Measurements from ENCODE around the gene CCL1.
"Not testable (repeated sequence)": the region's sequence is repeated elsewhere in the genome, so short reads cannot be mapped to it uniquely, and the experiment has no call there.

CCL1 gene

GRCh38 chr17:34349751-34350150 is 13.3 kb downstream of the CCL1 start:
- H4K20me1 ChIP-seq: no peaks in the 10 kb centered on the region
- H3K27me3 ChIP-seq: no peaks in the 10 kb centered on the region
- no peaks in the 10 kb centered on the region for H3K36me3 ChIP-seq
- H3K4me1 ChIP-seq: no peaks in the 10 kb centered on the region
- no peak overlapping the region for H3K9ac ChIP-seq
- H3K4me3 ChIP-seq: no peak overlapping the region
- no peak overlapping the region for H3K4me2 ChIP-seq
- H3K9me3 ChIP-seq: no peaks in the 10 kb centered on the region
- no peak for TF ChIP-seq Cebpa-rat (IDR thresholded peaks at IDR 0.05)
- no peak overlapping the region for H3K27ac ChIP-seq

GRCh38 chr17:34347063-34347462 is 16.0 kb downstream of the CCL1 start:
- TF ChIP-seq Cebpa-rat (IDR thresholded peaks at IDR 0.05): no peak
- H3K9ac ChIP-seq: no peak overlapping the region
- H3K27ac ChIP-seq: no peak overlapping the region
- no peak overlapping the region for H3K4me2 ChIP-seq
- H3K9me3 ChIP-seq: no peaks in the 10 kb centered on the region
- H3K4me1 ChIP-seq: no peaks in the 10 kb centered on the region
- no peaks in the 10 kb centered on the region for H3K27me3 ChIP-seq
- H3K4me3 ChIP-seq: no peak overlapping the region
- no peaks in the 10 kb centered on the region for H4K20me1 ChIP-seq
- no peaks in the 10 kb centered on the region for H3K36me3 ChIP-seq

- no peak for TF ChIP-seq Cebpa-rat (IDR thresholded peaks at IDR 0.05)
- Histone ChIP-seq H4K20me1 (no peaks in the 10 kb centered on the region), H3K9ac (no peak overlapping the region), H3K4me1 (peaks cover 8% of the 10 kb centered on the region; the same call in 1 of the 2 replicates), H3K4me2 (no peak overlapping the region), H3K9me3 (no peaks in the 10 kb centered on the region), H3K36me3 (no peaks in the 10 kb centered on the region), H3K27ac (no peak overlapping the region), H3K27me3 (no peaks in the 10 kb centered on the region), H3K4me3 (no peak overlapping the region)
Measured at GRCh38 chr17:34341916-34342315, 21.1 kb downstream of the CCL1 start.

- Histone ChIP-seq H3K4me1 (peaks cover 8% of the 10 kb centered on the region; the same call in 1 of the 2 replicates), H3K27ac (no peak overlapping the region), H3K9me3 (no peaks in the 10 kb centered on the region), H3K9ac (no peak overlapping the region), H3K36me3 (no peaks in the 10 kb centered on the region), H4K20me1 (no peaks in the 10 kb centered on the region), H3K4me3 (no peak overlapping the region), H3K27me3 (no peaks in the 10 kb centered on the region), H3K4me2 (no peak overlapping the region)
- TF ChIP-seq Cebpa-rat (IDR thresholded peaks at IDR 0.05): no peak
Measured at GRCh38 chr17:34339138-34339770, 23.8 kb downstream of the CCL1 start.

- Histone ChIP-seq H3K4me1 (peaks cover 8% of the 10 kb centered on the region; the same call in 1 of the 2 replicates), H3K4me2 (peak overlapping the region; percentile 22; the same call in 1 of the 2 replicates), H3K4me3 (no peak overlapping the region), H3K9me3 (no peaks in the 10 kb centered on the region), H4K20me1 (no peaks in the 10 kb centered on the region), H3K36me3 (no peaks in the 10 kb centered on the region), H3K27me3 (no peaks in the 10 kb centered on the region), H3K9ac (no peak overlapping the region), H3K27ac (no peak overlapping the region)
- TF ChIP-seq Cebpa-rat (IDR thresholded peaks at IDR 0.05): no peak
Measured at GRCh38 chr17:34337701-34338100, 25.3 kb downstream of the CCL1 start.

- not testable (repeated sequence) for H3K4me2 ChIP-seq, H3K36me3 ChIP-seq, H3K4me1 ChIP-seq, H3K9ac ChIP-seq, H3K27ac ChIP-seq, H3K9me3 ChIP-seq, H3K27me3 ChIP-seq, H3K4me3 ChIP-seq, H4K20me1 ChIP-seq
Measured at GRCh38 chr17:34327580-34327979, 35.5 kb downstream of the CCL1 start.

GRCh38 chr17:34321964-34322363 is 41.1 kb downstream of the CCL1 start:
- Histone ChIP-seq H3K9ac (no peak overlapping the region), H3K4me2 (no peak overlapping the region), H3K27me3 (no peaks in the 10 kb centered on the region), H4K20me1 (no peaks in the 10 kb centered on the region), H3K27ac (no peak overlapping the region), H3K36me3 (no peaks in the 10 kb centered on the region), H3K9me3 (no peaks in the 10 kb centered on the region), H3K4me3 (no peak overlapping the region), H3K4me1 (no peaks in the 10 kb centered on the region)
- no peak for TF ChIP-seq Cebpa-rat (IDR thresholded peaks at IDR 0.05)

- H3K27me3 ChIP-seq: no peaks in the 10 kb centered on the region
- no peak within 1 kb of the TSS for H3K4me2 ChIP-seq
- H3K36me3 ChIP-seq: no peaks in the 10 kb centered on the region
- H3K9ac ChIP-seq: no peak within 1 kb of the TSS
- no peaks in the 10 kb centered on the region for H3K9me3 ChIP-seq
- 0 out of 2 replicates have a peak, but pooled peaks cover 5% of the 10 kb centered on the region for H3K4me1 ChIP-seq
- H3K27ac ChIP-seq: no peak within 1 kb of the TSS
- TF ChIP-seq Cebpa-rat (IDR thresholded peaks at IDR 0.05): no peak
- no peaks in the 10 kb centered on the region for H4K20me1 ChIP-seq
- no peak within 1 kb of the TSS for H3K4me3 ChIP-seq
Measured at GRCh38 chr17:34319039-34319483, 44.0 kb downstream of the CCL1 start, which contains the start of gene CCL8. Gene CCL8, plus strand, starts transcription at chr17:34319435. Its CDS starts 67 bp downstream, at chr17:34319502.

- TF ChIP-seq Cebpa-rat (IDR thresholded peaks at IDR 0.05): no peak
- Histone ChIP-seq H4K20me1 (no peaks in the 10 kb centered on the region), H3K27ac (no peak overlapping the region), H3K36me3 (no peaks in the 10 kb centered on the region), H3K4me3 (no peak overlapping the region), H3K4me2 (no peak overlapping the region), H3K9ac (no peak overlapping the region), H3K27me3 (no peaks in the 10 kb centered on the region), H3K4me1 (0 out of 2 replicates have a peak, but pooled peaks cover 5% of the 10 kb centered on the region), H3K9me3 (no peaks in the 10 kb centered on the region)
Measured at GRCh38 chr17:34318474-34318873, 44.6 kb downstream of the CCL1 start.

GRCh38 chr17:34314279-34314678 is 48.8 kb downstream of the CCL1 start:
- Histone ChIP-seq H3K9me3 (no peaks in the 10 kb centered on the region), H3K4me1 (0 out of 2 replicates have a peak, but pooled peaks cover 5% of the 10 kb centered on the region), H3K4me3 (no peak overlapping the region), H4K20me1 (no peaks in the 10 kb centered on the region), H3K9ac (no peak overlapping the region), H3K4me2 (no peak overlapping the region), H3K27ac (no peak overlapping the region), H3K27me3 (no peaks in the 10 kb centered on the region), H3K36me3 (no peaks in the 10 kb centered on the region)
- TF ChIP-seq Cebpa-rat (IDR thresholded peaks at IDR 0.05): peak; percentile 66; the same call in 1 of the 2 replicates

All from BLaER1 (cell line).